Coronary artery (tissue), 2 donors: ENCODE measurements around the gene SPATA24.

ENCODE experiments used
- DNase-seq: peaks from one replicate; pipeline ENCODE4 v3.0.0-alpha.2; 2017; ENCODE audit warnings: low spot score
- H3K27ac ChIP-seq, 2 donors: fragments of 200-600 bp; sonication (generic); one replicate each; pipeline ENCODE4 v1.5.1; 2016 to 2019
- H3K4me3 ChIP-seq: fragments of 200-600 bp; sonication (generic); 2 replicates; pipeline ENCODE4 v1.5.1; 2016; ENCODE audit warnings: mild to moderate bottlenecking, moderate library complexity
- TF ChIP-seq, protein P1 (sequence below): fragments of 200-600 bp; sonication (generic); IDR thresholded peaks from one replicate; pipeline ENCODE4 v1.5.1; 2019; ENCODE audit warnings: antibody characterized with exemption

SPATA24 gene

DNA sequence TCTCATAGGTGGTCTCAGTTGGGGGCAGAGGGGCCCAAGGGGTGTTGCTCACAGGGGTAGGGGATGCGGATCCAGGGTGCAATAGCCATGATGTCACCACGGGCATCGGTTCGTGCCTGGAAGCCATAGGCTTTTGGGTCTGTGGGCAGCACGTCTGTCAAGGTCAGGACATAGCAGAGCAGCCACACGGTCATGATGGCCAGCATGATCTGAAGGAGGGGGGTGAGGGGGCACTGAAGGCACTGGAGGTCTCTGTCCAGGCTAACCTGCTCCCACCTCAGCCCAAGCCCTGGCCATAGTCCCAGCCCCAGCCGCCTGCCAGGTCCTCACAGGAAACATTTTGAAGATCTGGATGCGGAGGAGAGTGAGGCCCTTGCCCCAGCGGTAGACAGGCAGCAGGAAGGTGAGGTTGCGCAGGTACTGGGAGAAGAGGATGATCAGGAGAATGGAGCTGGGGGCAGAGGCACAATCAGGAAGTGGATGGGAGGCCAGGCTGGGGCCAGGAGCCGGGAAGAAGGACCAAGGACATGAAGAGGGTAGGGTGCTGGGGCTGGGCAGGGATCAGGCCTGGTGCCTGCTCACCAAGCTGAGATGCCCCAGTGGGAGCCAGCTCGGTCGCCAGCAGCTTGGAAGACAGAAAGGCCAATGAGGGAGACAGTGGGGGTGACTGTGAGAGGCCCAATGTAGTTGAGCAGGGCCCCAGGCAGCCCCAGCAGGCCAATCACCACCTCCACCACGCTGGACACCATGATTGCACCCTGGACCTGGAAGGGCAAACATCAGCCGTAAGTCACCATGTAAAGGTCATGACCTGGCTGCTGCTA, 24.1 kb downstream of the SPATA24 start:
- Histone ChIP-seq H3K27ac (no peak overlapping the region), H3K4me3 (no peak overlapping the region)
- TF ChIP-seq, protein P1, sequence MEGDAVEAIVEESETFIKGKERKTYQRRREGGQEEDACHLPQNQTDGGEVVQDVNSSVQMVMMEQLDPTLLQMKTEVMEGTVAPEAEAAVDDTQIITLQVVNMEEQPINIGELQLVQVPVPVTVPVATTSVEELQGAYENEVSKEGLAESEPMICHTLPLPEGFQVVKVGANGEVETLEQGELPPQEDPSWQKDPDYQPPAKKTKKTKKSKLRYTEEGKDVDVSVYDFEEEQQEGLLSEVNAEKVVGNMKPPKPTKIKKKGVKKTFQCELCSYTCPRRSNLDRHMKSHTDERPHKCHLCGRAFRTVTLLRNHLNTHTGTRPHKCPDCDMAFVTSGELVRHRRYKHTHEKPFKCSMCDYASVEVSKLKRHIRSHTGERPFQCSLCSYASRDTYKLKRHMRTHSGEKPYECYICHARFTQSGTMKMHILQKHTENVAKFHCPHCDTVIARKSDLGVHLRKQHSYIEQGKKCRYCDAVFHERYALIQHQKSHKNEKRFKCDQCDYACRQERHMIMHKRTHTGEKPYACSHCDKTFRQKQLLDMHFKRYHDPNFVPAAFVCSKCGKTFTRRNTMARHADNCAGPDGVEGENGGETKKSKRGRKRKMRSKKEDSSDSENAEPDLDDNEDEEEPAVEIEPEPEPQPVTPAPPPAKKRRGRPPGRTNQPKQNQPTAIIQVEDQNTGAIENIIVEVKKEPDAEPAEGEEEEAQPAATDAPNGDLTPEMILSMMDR: no peak
- DNase-seq: no peak

DNA sequence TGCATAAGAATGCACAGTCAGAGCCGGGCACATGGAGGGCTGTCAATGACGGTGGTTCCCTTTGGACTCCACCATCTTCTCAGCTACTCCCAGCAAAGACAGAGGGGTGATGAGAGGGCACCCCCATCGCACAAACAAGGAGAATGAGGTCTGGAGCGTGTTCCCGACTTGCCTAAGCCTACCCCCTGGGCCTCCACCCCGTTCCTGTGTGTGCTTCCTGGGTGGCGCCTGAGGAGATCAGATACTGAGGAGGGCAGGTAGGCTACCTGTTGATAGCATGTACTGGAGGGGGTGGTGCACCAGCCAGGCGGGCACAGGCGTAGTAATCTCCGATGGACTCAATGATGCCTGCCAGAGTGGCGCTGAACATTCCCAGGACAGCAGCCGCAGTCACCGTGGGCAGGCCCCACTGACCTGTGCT, 24.9 kb downstream of the SPATA24 start:
- TF ChIP-seq, protein P1: no peak
- no peak for DNase-seq
- Histone ChIP-seq H3K4me3 (no peak overlapping the region), H3K27ac (no peak overlapping the region)

DNA sequence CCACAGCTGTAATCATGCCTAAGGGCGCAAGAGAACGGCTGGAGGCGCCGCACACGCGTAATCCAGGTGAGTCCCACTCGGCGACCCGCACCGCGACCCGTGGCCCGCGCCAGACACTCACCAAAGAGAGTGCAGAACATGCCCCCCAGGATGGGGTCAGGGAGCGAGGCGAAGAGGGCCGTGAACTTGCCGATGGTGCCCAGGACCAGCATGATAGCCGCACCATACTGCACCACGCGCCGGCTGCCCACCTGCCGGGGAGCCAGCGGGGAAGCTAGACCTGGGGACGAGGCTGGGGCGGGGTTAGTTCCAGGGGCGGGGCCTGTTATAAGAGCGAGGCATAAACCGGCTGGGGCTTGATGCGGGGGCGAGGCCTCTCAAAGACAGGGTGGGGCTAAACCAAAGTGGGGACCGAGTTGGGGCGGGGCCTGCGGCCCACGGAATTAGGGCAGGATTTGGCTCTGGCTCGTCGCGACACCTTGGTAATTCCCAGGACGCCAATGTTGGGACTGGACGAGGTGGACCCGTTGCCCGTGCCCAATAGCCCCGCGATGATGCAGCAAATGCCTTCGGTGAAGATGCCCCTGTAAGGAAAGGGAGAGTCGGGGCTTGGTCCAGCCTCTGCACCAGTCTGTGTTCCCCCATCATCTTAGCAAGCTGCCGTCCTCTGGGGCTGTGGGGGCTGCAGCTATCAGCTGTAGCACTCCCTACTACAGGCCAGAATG, 25.6 kb downstream of the SPATA24 start:
- Histone ChIP-seq H3K4me3 (no peak overlapping the region), H3K27ac (no peak overlapping the region)
- no peak for DNase-seq
- TF ChIP-seq, protein P1: no peak

DNA sequence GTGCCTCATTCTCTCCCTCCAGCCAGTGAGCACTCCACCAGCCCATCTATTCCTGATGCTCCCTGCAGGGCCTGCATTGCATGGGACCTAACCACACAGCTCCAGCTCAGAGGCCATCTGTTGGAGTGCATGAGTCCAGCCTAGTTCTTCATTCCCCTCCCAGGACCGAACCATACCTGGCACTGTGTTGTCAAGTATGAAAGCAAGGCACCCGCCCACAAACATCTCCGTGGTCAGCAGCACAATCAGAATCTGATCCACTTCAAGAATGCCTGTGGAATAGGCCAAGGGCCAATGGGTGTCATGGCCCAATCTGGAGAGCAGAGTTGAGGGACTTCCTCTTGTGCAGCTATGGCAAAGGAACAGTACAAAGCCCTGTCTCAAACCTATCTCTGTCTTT, 26.7 kb downstream of the SPATA24 start:
- TF ChIP-seq, protein P1: no peak
- DNase-seq: no peak
- Histone ChIP-seq H3K4me3 (no peak overlapping the region), H3K27ac (no peak overlapping the region)

DNA sequence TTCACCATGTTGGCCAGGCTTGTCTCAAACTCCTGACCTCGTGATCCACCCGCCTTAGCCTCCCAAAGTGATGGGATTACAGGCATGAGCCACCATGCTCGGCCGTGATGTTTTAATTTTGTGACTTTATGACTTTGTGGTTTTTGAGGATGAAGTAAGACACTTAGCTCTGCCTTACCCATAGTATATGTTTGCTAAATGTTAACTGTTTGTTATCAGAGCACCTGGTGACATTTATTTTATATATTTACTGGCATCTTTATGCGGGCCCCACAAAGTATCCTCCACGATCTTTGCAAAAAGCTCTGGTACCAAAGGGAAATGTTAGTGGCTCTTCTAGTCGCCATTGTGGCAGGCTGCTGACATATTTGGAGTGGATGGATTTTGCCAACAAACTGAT, 27.5 kb downstream of the SPATA24 start:
- no peak for DNase-seq
- H3K27ac ChIP-seq: no peak overlapping the region
- TF ChIP-seq, protein P1: no peak

DNA sequence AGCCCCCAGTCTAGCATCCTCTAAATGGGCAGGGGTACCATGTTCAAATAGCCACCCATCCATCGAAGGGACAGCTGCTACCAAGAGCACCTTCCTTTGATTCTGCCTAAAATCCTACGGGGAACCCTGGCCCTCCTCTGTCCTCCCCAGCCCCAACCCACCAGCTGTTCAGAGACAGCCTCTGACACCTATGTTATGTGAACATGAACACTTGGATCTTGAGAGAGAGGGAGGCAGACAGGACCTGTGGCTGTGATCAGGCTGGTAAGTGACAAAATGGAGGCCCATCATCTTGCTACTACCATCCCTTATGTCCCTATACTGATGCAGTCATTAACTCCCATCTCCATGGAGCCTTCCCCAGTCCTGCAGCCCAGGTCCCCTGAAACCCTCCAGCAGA, 29.0 kb downstream of the SPATA24 start:
- Histone ChIP-seq H3K27ac (no peak overlapping the region), H3K4me3 (no peak overlapping the region)
- DNase-seq: no peak
- TF ChIP-seq, protein P1: no peak

More for the DNA sequence above, 27.5 kb downstream of the SPATA24 start:
- H3K4me3 ChIP-seq: no peak overlapping the region
